K562 (cell line): ENCODE results near the gene IL17REL. TPM values are rescaled to one million over a fixed set of nuclear protein-coding genes. Genes with fewer than 3 reads are reported as not detected.

ENCODE experiments used
- ATF1 ChIP-seq, 2 experiments: fragments of 450-650 bp in 1 of 2; IDR thresholded peaks; 2 replicates each; pipeline ENCODE4 v1.6.1; 2016; ENCODE audit warnings: missing compliant biosample characterization in 1 of 2, missing genetic modification characterization in 1 of 2
- E2F3 ChIP-seq: fragments of 250-450 bp; sonication (Bioruptor Pico); IDR thresholded peaks from 2 replicates; pipeline ENCODE4 v1.4.0; 2020; ENCODE audit warnings: mild to moderate bottlenecking
- HDAC2 ChIP-seq: fragments of 450-650 bp; IDR thresholded peaks from 2 replicates; pipeline ENCODE4 v1.6.1; 2016; ENCODE audit warnings: mild to moderate bottlenecking
- KDM5B ChIP-seq: fragments of 200-600 bp; sonication (generic); IDR thresholded peaks from 2 replicates; pipeline ENCODE4 v1.6.1; 2012; ENCODE audit warnings: low read depth, mild to moderate bottlenecking, moderate library complexity, low read length, control low read depth, inconsistent platforms; ENCODE audit not compliant: insufficient replicate concordance
- KLF6 ChIP-seq: fragments of 250-450 bp; sonication (Bioruptor Pico); IDR thresholded peaks from 2 replicates; pipeline ENCODE4 v1.4.0; 2020; ENCODE audit warnings: mild to moderate bottlenecking, moderate library complexity, borderline replicate concordance
- MECOM ChIP-seq: fragments of 250-450 bp; sonication (Bioruptor Pico); IDR thresholded peaks from 2 replicates; pipeline ENCODE4 v1.8.0; 2022; ENCODE audit warnings: inconsistent platforms
- NR3C1 ChIP-seq: sonication (generic); formaldehyde crosslinking; IDR thresholded peaks from 2 replicates; pipeline ENCODE4 v1.8.1; 2022; ENCODE audit warnings: missing genetic modification reagents
- POLR2A ChIP-seq: fragments of 450-650 bp; conservative IDR thresholded peaks from 2 replicates; pipeline ENCODE4 v1.6.1; 2016
- RB1 ChIP-seq: fragments of 450-650 bp; IDR thresholded peaks from 2 replicates; pipeline ENCODE4 v1.6.1; 2017; ENCODE audit warnings: low read depth, mild to moderate bottlenecking
- TEAD1 ChIP-seq, 2 experiments: fragments of 450-650 bp in 1 of 2; sonication (generic) in 1 of 2; formaldehyde crosslinking; IDR thresholded peaks; 2 replicates each; pipeline versions ENCODE4 v1.4.0 to v1.8.0; 2020 to 2022; ENCODE audit warnings: mild to moderate bottlenecking in 2 of 2, missing genetic modification reagents in 1 of 2
- ZNF41 ChIP-seq: fragments of 250-450 bp; sonication (Bioruptor Pico); conservative IDR thresholded peaks from 2 replicates; pipeline ENCODE4 v1.4.0; 2020; ENCODE audit warnings: mild to moderate bottlenecking
- polyA plus RNA-seq, 8 experiments: library from polyadenylated mRNA; depleted of rRNA in 4 of 8; stranded (reverse) in 5 of 8; unstranded in 3 of 8; fragments of >200 nt; fragmentation: Nextera tagmentation in 2 of 8; fragmentation: Illumina TruSeq in 1 of 8; extraction: Ambion mirVana in 2 of 8; extraction: Trizol in 1 of 8; gene quantifications; 2 replicates each; pipeline versions ENCODE4 v1.2.1 to v1.2.3, GENCODE V29; 2011 to 2014; ENCODE audit warnings: inconsistent platforms in 1 of 8, missing spikeins in 1 of 8
- total RNA-seq, 7 experiments: library from RNA; depleted of rRNA in 6 of 7; stranded (reverse); fragments of >200 nt in 6 of 7; fragmentation: Illumina TruSeq in 2 of 7; extraction: Trizol in 2 of 7; gene quantifications; 2 replicates each; pipeline versions ENCODE4 v1.2.1 to v1.2.3, GENCODE V29; 2011 to 2021; ENCODE audit warnings: low replicate concordance in 1 of 7
- TF ChIP-seq, protein P1 (sequence below): sonication (generic); formaldehyde crosslinking; IDR thresholded peaks from 2 replicates; pipeline ENCODE4 v1.8.0; 2022; ENCODE audit warnings: mild to moderate bottlenecking, missing genetic modification reagents
- TF ChIP-seq, protein P2 (sequence below): fragments of 200-800 bp; sonication (Bioruptor generic); IDR thresholded peaks from 2 replicates; pipeline ENCODE4 v1.6.1; 2017; ENCODE audit warnings: missing genetic modification characterization, missing compliant biosample characterization
- TF ChIP-seq, protein P3 (sequence below): fragments of 250-450 bp; sonication (Bioruptor Pico); IDR thresholded peaks from 2 replicates; pipeline ENCODE4 v1.9.0; 2021; ENCODE audit warnings: mild to moderate bottlenecking, inconsistent platforms

The IL17REL gene
- total and polyA plus RNA-seq, 9 of the 15 experiments (the other 6 are each of a cell fraction or from before 2014, with no cell fraction given) = 0.05 to 0.42 (median 0.11) TPM; not detected in 4

DNA sequence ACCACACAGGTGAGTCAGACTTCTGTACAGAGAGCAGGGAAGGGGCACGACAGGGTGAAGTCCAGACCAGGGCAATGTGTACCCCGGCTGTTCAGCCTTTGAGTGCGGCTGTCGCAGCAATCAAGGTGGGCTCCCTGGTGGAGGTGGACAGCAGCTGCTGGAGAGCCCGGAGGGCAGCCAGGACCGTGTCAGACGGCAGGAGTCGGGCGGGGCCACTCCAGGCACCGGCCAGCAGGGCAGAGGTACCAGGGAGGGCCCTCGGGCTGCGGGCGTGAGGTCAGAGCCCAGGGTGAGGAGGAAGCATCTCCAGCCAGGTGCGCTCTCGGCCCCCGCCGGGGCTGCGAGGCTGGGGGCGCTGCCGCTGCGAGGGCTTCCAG lies 52.8 kb downstream of the IL17REL start (continued):
- TF ChIP-seq, protein P1, sequence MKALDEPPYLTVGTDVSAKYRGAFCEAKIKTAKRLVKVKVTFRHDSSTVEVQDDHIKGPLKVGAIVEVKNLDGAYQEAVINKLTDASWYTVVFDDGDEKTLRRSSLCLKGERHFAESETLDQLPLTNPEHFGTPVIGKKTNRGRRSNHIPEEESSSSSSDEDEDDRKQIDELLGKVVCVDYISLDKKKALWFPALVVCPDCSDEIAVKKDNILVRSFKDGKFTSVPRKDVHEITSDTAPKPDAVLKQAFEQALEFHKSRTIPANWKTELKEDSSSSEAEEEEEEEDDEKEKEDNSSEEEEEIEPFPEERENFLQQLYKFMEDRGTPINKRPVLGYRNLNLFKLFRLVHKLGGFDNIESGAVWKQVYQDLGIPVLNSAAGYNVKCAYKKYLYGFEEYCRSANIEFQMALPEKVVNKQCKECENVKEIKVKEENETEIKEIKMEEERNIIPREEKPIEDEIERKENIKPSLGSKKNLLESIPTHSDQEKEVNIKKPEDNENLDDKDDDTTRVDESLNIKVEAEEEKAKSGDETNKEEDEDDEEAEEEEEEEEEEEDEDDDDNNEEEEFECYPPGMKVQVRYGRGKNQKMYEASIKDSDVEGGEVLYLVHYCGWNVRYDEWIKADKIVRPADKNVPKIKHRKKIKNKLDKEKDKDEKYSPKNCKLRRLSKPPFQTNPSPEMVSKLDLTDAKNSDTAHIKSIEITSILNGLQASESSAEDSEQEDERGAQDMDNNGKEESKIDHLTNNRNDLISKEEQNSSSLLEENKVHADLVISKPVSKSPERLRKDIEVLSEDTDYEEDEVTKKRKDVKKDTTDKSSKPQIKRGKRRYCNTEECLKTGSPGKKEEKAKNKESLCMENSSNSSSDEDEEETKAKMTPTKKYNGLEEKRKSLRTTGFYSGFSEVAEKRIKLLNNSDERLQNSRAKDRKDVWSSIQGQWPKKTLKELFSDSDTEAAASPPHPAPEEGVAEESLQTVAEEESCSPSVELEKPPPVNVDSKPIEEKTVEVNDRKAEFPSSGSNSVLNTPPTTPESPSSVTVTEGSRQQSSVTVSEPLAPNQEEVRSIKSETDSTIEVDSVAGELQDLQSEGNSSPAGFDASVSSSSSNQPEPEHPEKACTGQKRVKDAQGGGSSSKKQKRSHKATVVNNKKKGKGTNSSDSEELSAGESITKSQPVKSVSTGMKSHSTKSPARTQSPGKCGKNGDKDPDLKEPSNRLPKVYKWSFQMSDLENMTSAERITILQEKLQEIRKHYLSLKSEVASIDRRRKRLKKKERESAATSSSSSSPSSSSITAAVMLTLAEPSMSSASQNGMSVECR (CRISPR knock-in tag) = peak; percentile 85; the same call in 1 of the 2 replicates
- 0 out of 2 replicates have a peak, but pooled peaks have one; percentile 8 for TF ChIP-seq RB1
- no peak for TF ChIP-seq POLR2A
- 0 out of 2 replicates have a peak, but pooled peaks have one; percentile 29 for TF ChIP-seq NR3C1 (CRISPR knock-in tag)
- no peak for TF ChIP-seq ATF1 (CRISPR knock-in tag; IDR thresholded peaks at IDR 0.05)
- peak; percentile 64; the same call in 1 of the 2 replicates for TF ChIP-seq ATF1 (tag; IDR thresholded peaks at IDR 0.05)
- peak; percentile 62; the same call in 1 of the 2 replicates for TF ChIP-seq HDAC2
- TF ChIP-seq E2F3 (CRISPR knock-in tag) = 0 out of 2 replicates have a peak, but pooled peaks have one; percentile 21
- TF ChIP-seq TEAD1 (CRISPR knock-in tag; IDR thresholded peaks at IDR 0.05) = peak in 1 of 2 experiments; percentile 39; a peak in 1 of 4 replicates
- TF ChIP-seq MECOM (CRISPR knock-in tag) = peak; percentile 66
- no peak for TF ChIP-seq ZNF41 (CRISPR knock-in tag)
- TF ChIP-seq, protein P2, sequence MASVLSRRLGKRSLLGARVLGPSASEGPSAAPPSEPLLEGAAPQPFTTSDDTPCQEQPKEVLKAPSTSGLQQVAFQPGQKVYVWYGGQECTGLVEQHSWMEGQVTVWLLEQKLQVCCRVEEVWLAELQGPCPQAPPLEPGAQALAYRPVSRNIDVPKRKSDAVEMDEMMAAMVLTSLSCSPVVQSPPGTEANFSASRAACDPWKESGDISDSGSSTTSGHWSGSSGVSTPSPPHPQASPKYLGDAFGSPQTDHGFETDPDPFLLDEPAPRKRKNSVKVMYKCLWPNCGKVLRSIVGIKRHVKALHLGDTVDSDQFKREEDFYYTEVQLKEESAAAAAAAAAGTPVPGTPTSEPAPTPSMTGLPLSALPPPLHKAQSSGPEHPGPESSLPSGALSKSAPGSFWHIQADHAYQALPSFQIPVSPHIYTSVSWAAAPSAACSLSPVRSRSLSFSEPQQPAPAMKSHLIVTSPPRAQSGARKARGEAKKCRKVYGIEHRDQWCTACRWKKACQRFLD (CRISPR knock-in tag) = 0 out of 2 replicates have a peak, but pooled peaks have one; percentile 45
- TF ChIP-seq KLF6 (CRISPR knock-in tag) = no peak
- TF ChIP-seq, protein P3, sequence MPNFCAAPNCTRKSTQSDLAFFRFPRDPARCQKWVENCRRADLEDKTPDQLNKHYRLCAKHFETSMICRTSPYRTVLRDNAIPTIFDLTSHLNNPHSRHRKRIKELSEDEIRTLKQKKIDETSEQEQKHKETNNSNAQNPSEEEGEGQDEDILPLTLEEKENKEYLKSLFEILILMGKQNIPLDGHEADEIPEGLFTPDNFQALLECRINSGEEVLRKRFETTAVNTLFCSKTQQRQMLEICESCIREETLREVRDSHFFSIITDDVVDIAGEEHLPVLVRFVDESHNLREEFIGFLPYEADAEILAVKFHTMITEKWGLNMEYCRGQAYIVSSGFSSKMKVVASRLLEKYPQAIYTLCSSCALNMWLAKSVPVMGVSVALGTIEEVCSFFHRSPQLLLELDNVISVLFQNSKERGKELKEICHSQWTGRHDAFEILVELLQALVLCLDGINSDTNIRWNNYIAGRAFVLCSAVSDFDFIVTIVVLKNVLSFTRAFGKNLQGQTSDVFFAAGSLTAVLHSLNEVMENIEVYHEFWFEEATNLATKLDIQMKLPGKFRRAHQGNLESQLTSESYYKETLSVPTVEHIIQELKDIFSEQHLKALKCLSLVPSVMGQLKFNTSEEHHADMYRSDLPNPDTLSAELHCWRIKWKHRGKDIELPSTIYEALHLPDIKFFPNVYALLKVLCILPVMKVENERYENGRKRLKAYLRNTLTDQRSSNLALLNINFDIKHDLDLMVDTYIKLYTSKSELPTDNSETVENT (CRISPR knock-in tag) = peak; percentile 39; the same call in 1 of the 2 replicates
- peak; percentile 14 for TF ChIP-seq KDM5B
- TF ChIP-seq, all 486 proteins: peak for 30
